C4-2B (cell line): ENCODE measurements around the gene CDCA3.

Experiments
- H3K27ac ChIP-seq: fragments of 450-650 bp; 2 replicates; pipeline ENCODE4 v1.5.1; 2017
- CTCF ChIP-seq: fragments of 450-650 bp; conservative IDR thresholded peaks from 2 replicates; pipeline ENCODE4 v1.5.1; 2017; ENCODE audit warnings: mild to moderate bottlenecking
- ZFX ChIP-seq: fragments of 450-650 bp; IDR thresholded peaks from 2 replicates; pipeline ENCODE4 v1.6.1; 2017

The CDCA3 gene

DNA sequence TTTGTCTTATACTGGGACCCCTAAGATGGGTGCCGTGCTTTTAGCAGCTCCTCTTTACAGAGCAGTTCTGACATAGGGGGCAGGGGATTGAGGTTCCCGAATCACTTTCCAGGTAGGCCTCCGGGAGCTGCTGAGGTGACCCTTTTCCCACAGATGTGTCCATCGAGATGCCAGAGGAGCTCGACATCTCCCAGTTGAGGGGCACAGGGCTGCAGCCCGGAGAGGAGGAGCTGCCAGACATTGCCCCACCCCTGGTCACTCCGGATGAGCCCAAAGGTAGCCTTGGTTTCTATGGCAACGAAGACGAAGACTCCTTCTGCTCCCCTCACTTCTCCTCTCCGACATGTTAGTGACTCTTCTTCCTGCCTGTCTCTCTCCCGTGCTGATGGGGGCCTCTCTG lies 11.9 kb upstream of the CDCA3 start:
- TF ChIP-seq CTCF = no peak
- no peak for TF ChIP-seq ZFX
- no peak overlapping the region for H3K27ac ChIP-seq

- H3K27ac ChIP-seq = no peak overlapping the region
- TF ChIP-seq ZFX (no peak), CTCF (no peak)
These were observed 10.3 kb upstream of the CDCA3 start for GRCh38 chr12:6861391-6861790.

GRCh38 chr12:6860942-6861341 lies 9.9 kb upstream of the CDCA3 start:
- H3K27ac ChIP-seq = no peak overlapping the region
- TF ChIP-seq CTCF = no peak
- TF ChIP-seq ZFX = no peak

- TF ChIP-seq CTCF = no peak
- TF ChIP-seq ZFX = no peak
- no peak overlapping the region for H3K27ac ChIP-seq
These were observed 9.0 kb upstream of the CDCA3 start for GRCh38 chr12:6860116-6860515.

DNA sequence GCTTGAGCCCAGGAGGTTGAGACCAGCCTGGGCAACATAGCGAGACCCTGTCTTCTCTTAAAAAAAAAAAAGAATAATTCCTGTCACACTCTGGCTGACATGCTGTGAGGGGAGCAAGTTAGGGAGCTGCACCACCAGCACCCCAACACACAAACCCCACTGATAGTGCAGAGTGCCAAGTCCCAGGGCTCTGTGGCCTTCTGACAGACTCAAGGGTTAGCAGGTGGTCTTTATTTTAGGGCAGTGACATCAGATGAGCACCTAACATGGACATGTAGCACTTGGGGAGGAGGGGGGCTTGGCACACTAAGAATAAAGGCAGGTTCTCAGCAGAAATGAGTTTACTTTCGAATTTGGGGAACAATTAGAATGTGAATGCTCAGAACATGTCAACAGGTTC lies 7.7 kb upstream of the CDCA3 start:
- TF ChIP-seq ZFX (no peak), CTCF (no peak)
- H3K27ac ChIP-seq = no peak overlapping the region

GRCh38 chr12:6855322-6855721 lies 4.2 kb upstream of the CDCA3 start:
- no peak overlapping the region for H3K27ac ChIP-seq
- TF ChIP-seq ZFX (no peak), CTCF (no peak)

GRCh38 chr12:6854036-6854435 lies 3.0 kb upstream of the CDCA3 start:
- H3K27ac ChIP-seq = no peak overlapping the region
- no peak for TF ChIP-seq CTCF
- TF ChIP-seq ZFX = no peak
